Testis (tissue), 3 donors: ENCODE data around the gene RASSF3. TPM values are rescaled to one million over a fixed set of nuclear protein-coding genes. Genes with fewer than 3 reads are reported as not detected.

Experiments used
- DNase-seq: peaks from one replicate; pipeline ENCODE4 v3.0.0-alpha.2; 2019
- H3K27ac ChIP-seq, 2 donors: fragments of 200-600 bp; sonication (generic); one replicate each; pipeline ENCODE4 v1.5.1; 2019
- H3K27me3 ChIP-seq: fragments of 200-600 bp; sonication (generic); one replicate; pipeline ENCODE4 v1.5.1; 2019
- H3K36me3 ChIP-seq: fragments of 200-600 bp; sonication (generic); one replicate; pipeline ENCODE4 v1.5.1; 2017; ENCODE audit warnings: low read depth; ENCODE audit errors: missing control alignments
- H3K4me1 ChIP-seq: fragments of 200-600 bp; sonication (generic); one replicate; pipeline ENCODE4 v1.5.1; 2019
- H3K4me3 ChIP-seq, 2 donors: fragments of 200-600 bp; sonication (generic); one replicate each; pipeline ENCODE4 v1.5.1; 2017 to 2019
- H3K9me3 ChIP-seq: fragments of 200-600 bp; sonication (generic); one replicate; pipeline ENCODE4 v1.5.1; 2017
- CTCF ChIP-seq, 3 experiments: fragments of 450-650 bp in 2 of 3; fragments of 200-600 bp in 1 of 3; sonication (generic) in 1 of 3; IDR thresholded peaks; one replicate each; pipeline ENCODE4 v1.5.1; 2016 to 2019; ENCODE audit warnings: antibody characterized with exemption in 3 of 3, mild to moderate bottlenecking in 2 of 3, moderate library complexity in 1 of 3
- POLR2A ChIP-seq: fragments of 450-650 bp; IDR thresholded peaks from one replicate; pipeline ENCODE4 v1.6.1; 2017; ENCODE audit warnings: antibody characterized with exemption, mild to moderate bottlenecking, moderate library complexity
- WGBS, 2 donors: methylation state at CpG; one replicate each; pipeline ENCODE4 v1.1.5; 2018; 5-methylcytosine and 5-hydroxymethylcytosine counted together
- intact Hi-C: fragments of 100-400 bp; cut with DNase I; formaldehyde crosslinking; loops from one replicate; pipeline ENCODE4 v1.15.1; 2023; ENCODE audit warnings: low total_unique reads
- polyA plus RNA-seq: library from polyadenylated mRNA; stranded (reverse); fragments of 350-450 nt; fragmentation: Illumina TruSeq; extraction: RNeasy Lipid Tissue Mini Kit (QIAGEN cat#74804); gene quantifications from one replicate; pipeline ENCODE4 v1.2.3, GENCODE V29; 2014; ENCODE audit warnings: low read depth, low replicate concordance; ENCODE audit not compliant: insufficient read depth
- total RNA-seq, 2 donors: library from RNA; depleted of rRNA; stranded (reverse); fragments of >200 nt; gene quantifications; one replicate each; pipeline ENCODE4 v1.2.3, GENCODE V29; 2016

Gene RASSF3
- total and polyA plus RNA-seq, 3 donors from 2014 or later, result 20.3 to 27.5 (median 26.4) TPM

GRCh38 chr12:64567570-64567969, 42.7 kb upstream of the RASSF3 start:
- H3K27ac ChIP-seq, result no peak overlapping the region

GRCh38 chr12:64568298-64568697, 42.0 kb upstream of the RASSF3 start:
- Histone ChIP-seq H3K27me3 (no peaks in the 10 kb centered on the region), H3K4me1 (peaks cover 10% of the 10 kb centered on the region), H3K36me3 (no peaks in the 10 kb centered on the region), H3K9me3 (no peaks in the 10 kb centered on the region), H3K4me3 (no peak overlapping the region), H3K27ac (no peak overlapping the region)
- TF ChIP-seq CTCF (IDR thresholded peaks at IDR 0.05) (no peak), POLR2A (no peak)
- WGBS, 2 donors, result 81 to 85% methylated on average over 6 of the region's 6 CpGs
- intact Hi-C loops, result no loop called here
- no peak for DNase-seq

More at GRCh38 chr12:64567570-64567969, 42.7 kb upstream of the RASSF3 start:
- WGBS, 2 donors, result 72 to 92% methylated on average over 5 to 8 of the region's 8 CpGs
- Histone ChIP-seq H3K9me3 (no peaks in the 10 kb centered on the region), H3K27me3 (no peaks in the 10 kb centered on the region), H3K36me3 (no peaks in the 10 kb centered on the region), H3K4me1 (peaks cover 10% of the 10 kb centered on the region), H3K4me3 (no peak overlapping the region)
- intact Hi-C loops, result no loop called here
- no peak for TF ChIP-seq CTCF (IDR thresholded peaks at IDR 0.05)
- no peak for TF ChIP-seq POLR2A
- no peak for DNase-seq

- Histone ChIP-seq H3K36me3 (no peaks in the 10 kb centered on the region), H3K9me3 (no peaks in the 10 kb centered on the region), H3K27me3 (no peaks in the 10 kb centered on the region), H3K4me1 (peaks cover 10% of the 10 kb centered on the region), H3K4me3 (no peak overlapping the region), H3K27ac (no peak overlapping the region)
- intact Hi-C loops, result no loop called here
- TF ChIP-seq CTCF (IDR thresholded peaks at IDR 0.05), result no peak
- no peak for TF ChIP-seq POLR2A
- 64 to 66% methylated on average over 6 of the region's 6 CpGs for WGBS, 2 donors
- DNase-seq, result no peak
Measured at GRCh38 chr12:64569923-64570691, 40.2 kb upstream of the RASSF3 start.

- DNase-seq, result no peak
- H3K27me3 ChIP-seq, result no peaks in the 10 kb centered on the region
- 41 to 62% methylated on average over 2 of the region's 2 CpGs for WGBS, 2 donors
- H3K4me3 ChIP-seq, result no peak overlapping the region
- peaks cover 10% of the 10 kb centered on the region for H3K4me1 ChIP-seq
- intact Hi-C loops, result no loop called here
- no peaks in the 10 kb centered on the region for H3K9me3 ChIP-seq
- no peaks in the 10 kb centered on the region for H3K36me3 ChIP-seq
- TF ChIP-seq POLR2A, result no peak
- TF ChIP-seq CTCF (IDR thresholded peaks at IDR 0.05), result no peak
- no peak overlapping the region for H3K27ac ChIP-seq
Measured at GRCh38 chr12:64571411-64571810, 38.9 kb upstream of the RASSF3 start.

- H3K36me3 ChIP-seq, result no peaks in the 10 kb centered on the region
- intact Hi-C loops, result no loop called here
- DNase-seq, result no peak
- H3K4me3 ChIP-seq, result no peak overlapping the region
- no peak overlapping the region for H3K27ac ChIP-seq
- TF ChIP-seq CTCF (IDR thresholded peaks at IDR 0.05) (no peak), POLR2A (no peak)
- WGBS, 2 donors, result 90 to 93% methylated on average over 2 of the region's 2 CpGs
- H3K4me1 ChIP-seq, result peaks cover 10% of the 10 kb centered on the region
- no peaks in the 10 kb centered on the region for H3K27me3 ChIP-seq
- no peaks in the 10 kb centered on the region for H3K9me3 ChIP-seq
Measured at GRCh38 chr12:64572241-64572640, 38.1 kb upstream of the RASSF3 start.
